Right atrium auricular region (tissue), 2 donors: ENCODE results near the gene HDGFL3. TPM values are rescaled to one million over a fixed set of nuclear protein-coding genes. Genes with fewer than 3 reads are reported as not detected.

Experiments used
- DNase-seq: peaks from one replicate; pipeline ENCODE4 v3.0.0-alpha.2; 2019; ENCODE audit warnings: low spot score
- H3K27ac ChIP-seq, 2 donors: fragments of 200-600 bp; sonication (generic); 1 replicate in 1 of 2; 2 replicates in 1 of 2; pipeline ENCODE4 v1.5.1; 2016 to 2019
- H3K27me3 ChIP-seq, 2 donors: fragments of 200-600 bp; sonication (generic); one replicate each; pipeline versions ENCODE4 v1.5.1 to v1.6.0; 2017 to 2019
- H3K36me3 ChIP-seq: fragments of 200-600 bp; sonication (generic); one replicate; pipeline ENCODE4 v1.5.1; 2016
- H3K4me1 ChIP-seq, 2 donors: fragments of 200-600 bp; sonication (generic); one replicate each; pipeline versions ENCODE4 v1.5.1 to v1.6.0; 2017 to 2019
- H3K4me3 ChIP-seq, 2 donors: fragments of 200-600 bp; sonication (generic); 1 replicate in 1 of 2; 2 replicates in 1 of 2; pipeline ENCODE4 v1.5.1; 2017 to 2019; ENCODE audit warnings: mild to moderate bottlenecking in 1 of 2, moderate library complexity in 1 of 2
- H3K9me3 ChIP-seq, 2 donors: fragments of 200-600 bp; sonication (generic); one replicate each; pipeline ENCODE4 v1.5.1; 2019
- CTCF ChIP-seq, 2 donors: fragments of 200-600 bp; sonication (generic); IDR thresholded peaks; one replicate each; pipeline ENCODE4 v1.5.1; 2019; ENCODE audit warnings: antibody characterized with exemption in 2 of 2
- total RNA-seq, 2 donors: library from RNA; depleted of rRNA; stranded (reverse); fragments of >200 nt; gene quantifications; one replicate each; pipeline ENCODE4 v1.1.0, GENCODE V29; 2016

Gene HDGFL3
- total RNA-seq, 2 donors from 2014 or later: 25.6 to 30.0 TPM

GRCh38 chr15:83209333-83209732 lies 1.7 kb upstream of the HDGFL3 start:
- no peak overlapping the region for H3K27ac ChIP-seq
- H3K27me3 ChIP-seq: no peaks in the 10 kb centered on the region
- H3K4me1 ChIP-seq: peaks cover 0 to 17% of the 10 kb centered on the region in 2 donors
- no peak overlapping the region for H3K4me3 ChIP-seq
- no peaks in the 10 kb centered on the region for H3K9me3 ChIP-seq
- no peak for TF ChIP-seq CTCF (IDR thresholded peaks at IDR 0.05)
- no peaks in the 10 kb centered on the region for H3K36me3 ChIP-seq
- DNase-seq: no peak

DNA sequence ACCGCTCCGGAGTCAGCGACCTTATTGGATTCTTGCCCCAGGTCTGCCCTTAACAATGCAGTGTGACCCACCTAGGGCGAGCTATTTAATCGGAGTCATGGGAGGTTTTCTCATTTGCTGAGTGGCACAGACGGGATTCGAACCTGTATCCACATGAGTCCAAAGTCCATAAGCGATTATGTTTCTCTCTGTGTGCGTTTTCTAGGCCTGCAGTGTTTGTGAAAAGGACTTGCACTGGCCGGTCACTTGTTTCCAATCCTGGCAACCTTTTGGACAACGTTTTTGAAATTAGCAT lies 691 bp upstream of the HDGFL3 start:
- DNase-seq: no peak
- TF ChIP-seq CTCF (IDR thresholded peaks at IDR 0.05): no peak
- H3K36me3 ChIP-seq: no peaks in the 10 kb centered on the region
- H3K27ac ChIP-seq: peak overlapping the region; percentile 91 to 93
- H3K4me3 ChIP-seq: peak overlapping the region; percentile 91 to 96
- no peaks in the 10 kb centered on the region for H3K27me3 ChIP-seq
- H3K9me3 ChIP-seq: no peaks in the 10 kb centered on the region
- H3K4me1 ChIP-seq: peaks cover 0 to 17% of the 10 kb centered on the region in 2 donors

DNA sequence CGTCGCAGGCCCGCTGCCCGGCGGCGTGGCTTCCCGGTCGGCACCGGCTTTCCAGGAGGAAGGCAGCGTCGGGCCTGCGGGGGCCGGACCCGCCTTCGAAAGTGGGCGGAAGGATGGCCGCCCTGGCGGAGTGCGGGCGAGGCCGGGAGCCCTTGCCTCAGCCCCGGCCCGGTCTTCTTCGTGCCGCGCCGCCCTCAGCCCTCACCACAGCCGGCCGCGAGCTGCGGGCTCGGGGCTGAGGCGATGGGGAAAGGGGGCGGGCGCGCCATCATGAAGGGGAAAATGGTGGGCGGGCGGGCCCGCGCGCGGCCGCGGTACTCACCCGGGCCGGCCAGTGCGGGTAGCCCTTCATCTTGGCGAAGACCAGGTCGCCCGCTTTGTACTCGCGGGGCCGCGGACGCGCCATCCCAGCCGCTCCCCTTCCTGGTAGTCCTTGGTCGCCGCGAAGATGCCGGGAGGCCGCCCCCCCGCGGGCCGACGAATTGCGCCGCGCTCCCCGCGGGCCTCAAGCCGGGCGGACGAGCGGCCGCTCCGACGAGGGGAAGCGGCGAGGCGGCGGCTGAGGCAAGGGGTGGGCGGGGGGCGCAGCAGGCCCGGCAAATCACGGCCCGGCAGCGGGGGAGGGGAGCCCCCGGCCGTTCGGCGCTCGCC lies 489 bp downstream of the HDGFL3 start:
- H3K36me3 ChIP-seq: no peaks in the 10 kb centered on the region
- no peaks in the 10 kb centered on the region for H3K9me3 ChIP-seq
- no peak for DNase-seq
- TF ChIP-seq CTCF (IDR thresholded peaks at IDR 0.05): no peak
- peak overlapping the region; percentile 91 to 93 for H3K27ac ChIP-seq
- peaks cover 0 to 17% of the 10 kb centered on the region in 2 donors for H3K4me1 ChIP-seq
- no peaks in the 10 kb centered on the region for H3K27me3 ChIP-seq
- H3K4me3 ChIP-seq: peak overlapping the region; percentile 91 to 96

- Histone ChIP-seq H3K27ac (peak overlapping the region; percentile 91 to 93), H3K4me1 (peaks cover 0 to 17% of the 10 kb centered on the region in 2 donors), H3K36me3 (no peaks in the 10 kb centered on the region), H3K9me3 (no peaks in the 10 kb centered on the region), H3K27me3 (no peaks in the 10 kb centered on the region), H3K4me3 (peak overlapping the region; percentile 91 to 96)
- no peak for DNase-seq
- TF ChIP-seq CTCF (IDR thresholded peaks at IDR 0.05): no peak
Observed at GRCh38 chr15:83206526-83207008, 1.1 kb downstream of the HDGFL3 start.

DNA sequence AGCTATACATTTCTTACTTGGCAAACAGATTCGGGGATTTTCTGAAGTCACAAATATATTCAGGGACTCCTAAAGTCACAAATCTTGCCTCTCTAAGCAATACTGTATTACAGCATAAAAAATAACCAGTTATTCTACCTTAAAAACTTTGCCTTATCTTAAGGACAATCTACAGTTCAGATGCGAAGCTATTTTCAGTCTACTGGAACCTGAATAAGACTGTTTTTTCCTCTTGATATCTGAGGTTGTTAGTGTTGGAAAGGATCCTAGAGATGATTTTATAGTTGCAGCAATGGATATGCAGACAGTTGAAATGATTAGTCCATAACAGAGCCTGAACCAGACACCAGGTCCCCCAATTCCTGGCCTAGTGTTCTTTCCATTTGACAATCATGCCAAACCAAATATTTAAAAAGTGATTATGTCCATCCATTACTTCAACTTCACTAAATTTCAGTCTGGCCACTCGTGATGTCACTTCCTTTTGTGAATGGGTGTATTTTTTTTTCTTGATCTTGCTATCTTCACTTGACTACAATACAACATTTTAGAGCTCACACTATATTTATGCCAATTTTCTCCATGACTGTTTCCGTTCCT lies 1.8 kb downstream of the HDGFL3 start:
- H3K27me3 ChIP-seq: no peaks in the 10 kb centered on the region
- no peak for TF ChIP-seq CTCF (IDR thresholded peaks at IDR 0.05)
- peaks cover 0 to 23% of the 10 kb centered on the region in 2 donors for H3K4me1 ChIP-seq
- H3K4me3 ChIP-seq: peak overlapping the region; percentile 91 to 96
- DNase-seq: no peak
- no peaks in the 10 kb centered on the region for H3K36me3 ChIP-seq
- H3K27ac ChIP-seq: peak overlapping the region; percentile 91 to 93
- no peaks in the 10 kb centered on the region for H3K9me3 ChIP-seq
